ENCODE measurements around the gene MZT2A.
"Not testable (repeated sequence)": the region's sequence is repeated elsewhere in the genome, so short reads cannot be mapped to it uniquely, and the experiment has no call there.

Gene MZT2A

DNA sequence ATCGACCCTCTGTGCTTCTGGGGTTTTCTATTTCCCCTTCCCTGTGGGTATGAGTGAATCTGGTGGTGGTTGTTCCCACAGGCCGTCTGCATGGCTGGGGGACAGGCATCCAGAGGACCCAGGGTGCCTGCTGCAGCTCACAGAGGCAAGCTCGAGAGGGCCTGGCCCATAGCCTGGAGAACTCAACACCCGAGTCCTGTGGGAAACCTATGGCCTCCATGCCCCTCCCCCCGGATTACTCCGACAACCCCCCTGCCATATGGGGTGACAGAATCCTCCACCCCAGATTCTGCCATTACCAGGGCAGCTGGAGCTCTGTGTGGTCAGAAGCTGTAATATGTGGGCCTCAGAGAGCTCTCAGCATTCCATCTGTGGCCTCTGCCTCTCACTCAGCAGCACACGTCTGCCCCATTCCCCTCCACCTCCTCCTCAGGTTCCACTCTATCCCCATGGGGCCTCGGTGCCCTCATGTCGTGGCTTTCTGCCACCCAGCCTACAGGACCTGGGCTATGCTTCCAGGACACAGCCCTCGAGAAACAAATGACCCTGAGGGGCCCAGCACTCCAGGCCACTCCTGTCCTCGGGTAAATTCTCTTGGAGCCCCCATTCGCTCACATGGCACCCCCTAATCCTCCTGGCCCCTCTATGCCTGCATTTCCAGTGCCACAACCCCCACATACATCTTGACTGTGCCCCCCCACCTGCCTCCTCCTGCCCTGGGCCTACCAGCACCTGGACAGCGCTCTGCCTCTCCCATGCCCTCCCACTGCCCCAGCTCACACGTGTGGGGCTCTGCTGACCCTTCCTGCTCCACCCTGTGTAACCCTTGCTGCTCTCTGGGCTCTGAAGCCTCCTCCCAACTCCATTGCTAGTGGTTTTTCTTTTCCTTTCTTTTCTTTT is 3.6 kb downstream of the MZT2A start:
- TF ChIP-seq, protein P1, sequence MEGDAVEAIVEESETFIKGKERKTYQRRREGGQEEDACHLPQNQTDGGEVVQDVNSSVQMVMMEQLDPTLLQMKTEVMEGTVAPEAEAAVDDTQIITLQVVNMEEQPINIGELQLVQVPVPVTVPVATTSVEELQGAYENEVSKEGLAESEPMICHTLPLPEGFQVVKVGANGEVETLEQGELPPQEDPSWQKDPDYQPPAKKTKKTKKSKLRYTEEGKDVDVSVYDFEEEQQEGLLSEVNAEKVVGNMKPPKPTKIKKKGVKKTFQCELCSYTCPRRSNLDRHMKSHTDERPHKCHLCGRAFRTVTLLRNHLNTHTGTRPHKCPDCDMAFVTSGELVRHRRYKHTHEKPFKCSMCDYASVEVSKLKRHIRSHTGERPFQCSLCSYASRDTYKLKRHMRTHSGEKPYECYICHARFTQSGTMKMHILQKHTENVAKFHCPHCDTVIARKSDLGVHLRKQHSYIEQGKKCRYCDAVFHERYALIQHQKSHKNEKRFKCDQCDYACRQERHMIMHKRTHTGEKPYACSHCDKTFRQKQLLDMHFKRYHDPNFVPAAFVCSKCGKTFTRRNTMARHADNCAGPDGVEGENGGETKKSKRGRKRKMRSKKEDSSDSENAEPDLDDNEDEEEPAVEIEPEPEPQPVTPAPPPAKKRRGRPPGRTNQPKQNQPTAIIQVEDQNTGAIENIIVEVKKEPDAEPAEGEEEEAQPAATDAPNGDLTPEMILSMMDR (IDR thresholded peaks at IDR 0.05; ENCODE audit: low read depth, low read length), result no peak
- DNase-seq (ENCODE audit: low read depth, low spot score), result no peak
- no peak overlapping the region for H3K4me3 ChIP-seq (ENCODE audit: low read depth, low read length)
- in situ Hi-C loops (cut with HindIII; ENCODE audit: low sequenced_read_pairs), result no loop called here

GRCh38 chr2:131486201-131486902 is 5.8 kb downstream of the MZT2A start:
- H3K4me3 ChIP-seq (ENCODE audit: low read depth, low read length); in situ Hi-C loops (cut with HindIII; ENCODE audit: low sequenced_read_pairs); DNase-seq (ENCODE audit: low read depth, low spot score): not testable (repeated sequence)

DNA sequence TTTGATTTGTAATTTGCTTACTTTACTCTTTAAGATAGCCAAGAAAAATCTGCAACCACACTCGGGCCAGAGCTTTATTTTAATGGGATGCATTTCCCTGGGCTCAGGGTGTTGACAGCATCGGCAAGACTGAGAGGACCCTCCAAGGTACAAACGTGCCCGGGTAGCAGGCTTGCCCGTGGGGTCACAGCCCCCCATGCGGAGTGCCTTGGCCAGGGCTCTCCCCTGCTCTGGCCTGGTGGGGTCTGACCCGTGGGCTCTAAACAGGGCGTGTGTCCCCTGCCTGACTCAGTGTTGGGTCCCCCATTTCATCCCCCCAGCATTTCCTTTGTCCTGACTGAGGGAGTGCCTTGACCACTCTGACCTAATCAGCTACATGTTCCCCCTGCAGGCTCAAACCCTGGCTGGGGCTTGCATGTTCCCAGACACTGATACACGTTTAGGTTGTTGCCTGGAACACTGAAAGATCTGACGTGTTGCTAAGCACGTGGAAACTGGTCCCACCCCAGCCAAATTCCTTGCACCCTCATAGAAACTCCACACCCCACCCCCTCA is 7.2 kb downstream of the MZT2A start:
- DNase-seq (ENCODE audit: low read depth, low spot score); in situ Hi-C loops (cut with HindIII; ENCODE audit: low sequenced_read_pairs): not testable (repeated sequence)

GRCh38 chr2:131483981-131484820 is 8.0 kb downstream of the MZT2A start:
- in situ Hi-C loops (cut with HindIII; ENCODE audit: low sequenced_read_pairs); DNase-seq (ENCODE audit: low read depth, low spot score); H3K4me3 ChIP-seq (ENCODE audit: low read depth, low read length): not testable (repeated sequence)

More for the DNA sequence above, 7.2 kb downstream of the MZT2A start:
- not testable (repeated sequence) for H3K4me3 ChIP-seq (ENCODE audit: low read depth, low read length)

GRCh38 chr2:131482506-131483155 is 9.6 kb downstream of the MZT2A start:
- H3K4me3 ChIP-seq (ENCODE audit: low read depth, low read length); DNase-seq (ENCODE audit: low read depth, low spot score); in situ Hi-C loops (cut with HindIII; ENCODE audit: low sequenced_read_pairs): not testable (repeated sequence)

GRCh38 chr2:131480351-131480750 is 11.8 kb downstream of the MZT2A start:
- in situ Hi-C loops (cut with HindIII; ENCODE audit: low sequenced_read_pairs); H3K4me3 ChIP-seq (ENCODE audit: low read depth, low read length); DNase-seq (ENCODE audit: low read depth, low spot score): not testable (repeated sequence)

DNA sequence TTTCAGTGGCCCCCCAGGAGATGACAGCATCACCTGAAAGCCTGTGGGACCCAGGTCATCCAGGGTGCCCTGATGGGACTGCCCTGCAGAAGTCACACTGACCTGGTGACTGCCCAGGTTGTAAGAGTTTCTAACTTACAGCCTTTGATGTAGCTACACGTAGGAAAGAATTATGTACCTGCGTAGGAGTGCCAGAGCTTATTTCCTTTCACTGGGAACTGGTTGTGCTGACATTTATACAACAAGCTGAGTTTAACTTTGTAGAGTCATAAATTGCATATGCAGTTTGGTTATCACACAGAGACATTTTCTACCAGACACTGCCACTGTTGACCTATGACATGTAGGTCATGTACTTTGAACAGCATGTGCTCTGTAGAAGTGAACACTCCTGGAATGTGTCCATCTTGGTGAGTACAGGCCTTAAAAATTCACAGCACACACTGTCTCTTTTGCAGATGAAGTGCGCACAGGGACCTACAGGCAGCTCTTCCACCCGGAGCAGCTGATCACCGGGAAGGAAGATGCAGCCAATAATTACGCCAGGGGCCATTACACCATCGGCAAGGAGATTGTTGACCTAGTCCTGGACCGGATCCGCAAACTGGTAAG is 13.2 kb downstream of the MZT2A start:
- in situ Hi-C loops (cut with HindIII; ENCODE audit: low sequenced_read_pairs); H3K4me3 ChIP-seq (ENCODE audit: low read depth, low read length); DNase-seq (ENCODE audit: low read depth, low spot score): not testable (repeated sequence)

DNA sequence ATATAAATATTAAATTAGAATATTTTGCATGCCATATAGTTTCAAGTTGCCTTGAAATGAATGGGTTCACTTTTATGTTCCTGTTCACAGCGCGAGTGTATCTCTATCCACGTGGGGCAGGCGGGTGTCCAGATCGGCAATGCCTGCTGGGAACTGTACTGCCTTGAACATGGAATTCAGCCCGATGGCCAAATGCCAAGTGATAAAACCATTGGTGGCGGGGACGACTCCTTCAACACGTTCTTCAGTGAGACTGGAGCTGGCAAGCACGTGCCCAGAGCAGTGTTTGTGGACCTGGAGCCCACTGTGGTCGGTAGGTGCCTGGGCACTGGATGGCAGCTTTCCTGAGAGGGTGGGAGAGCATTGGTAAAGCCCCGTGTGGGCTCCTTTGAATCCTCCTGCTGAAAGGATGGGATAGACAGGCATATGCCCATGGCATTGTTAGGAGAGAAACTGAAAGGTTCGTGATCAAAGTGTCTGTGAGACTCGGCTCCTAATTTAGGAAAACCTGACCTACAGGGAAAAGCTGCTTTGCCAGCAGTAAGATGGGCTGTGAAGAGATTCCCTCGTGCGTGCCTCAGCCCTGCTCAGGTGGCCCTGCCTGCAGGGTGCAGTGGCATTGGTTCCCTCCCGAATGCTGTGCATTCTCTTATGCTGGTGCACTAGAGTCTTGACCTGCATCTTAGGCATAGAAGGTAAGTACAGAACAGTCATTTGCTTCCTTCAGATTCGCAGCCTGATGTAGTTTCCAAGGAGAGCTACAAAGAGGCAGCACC is 13.9 kb downstream of the MZT2A start:
- DNase-seq (ENCODE audit: low read depth, low spot score); H3K4me3 ChIP-seq (ENCODE audit: low read depth, low read length); in situ Hi-C loops (cut with HindIII; ENCODE audit: low sequenced_read_pairs): not testable (repeated sequence)

DNA sequence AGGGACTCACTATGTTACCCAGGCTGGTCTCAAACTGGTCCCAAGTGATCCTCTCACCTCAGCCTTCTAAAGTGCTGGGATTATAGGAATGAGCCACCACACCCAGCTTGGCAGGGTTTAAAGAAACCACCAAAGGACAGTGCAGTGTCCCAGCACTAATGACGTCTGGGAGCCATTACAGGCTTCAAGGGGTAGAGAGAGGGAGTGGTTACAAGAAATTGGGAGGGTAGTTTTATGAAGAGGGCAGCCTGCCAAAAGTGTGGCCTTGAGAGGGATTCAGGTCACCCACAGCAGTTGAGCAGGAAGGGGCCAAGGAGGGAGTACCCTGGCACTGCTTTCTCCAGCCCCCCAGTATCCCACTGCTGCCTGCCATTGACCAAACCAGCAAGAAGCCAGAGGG is 15.0 kb downstream of the MZT2A start:
- DNase-seq (ENCODE audit: low read depth, low spot score); in situ Hi-C loops (cut with HindIII; ENCODE audit: low sequenced_read_pairs); H3K4me3 ChIP-seq (ENCODE audit: low read depth, low read length): not testable (repeated sequence)

GRCh38 chr2:131476363-131476762 is 15.8 kb downstream of the MZT2A start:
- DNase-seq (ENCODE audit: low read depth, low spot score); in situ Hi-C loops (cut with HindIII; ENCODE audit: low sequenced_read_pairs): not testable (repeated sequence)

More at GRCh38 chr2:131476363-131476762, 15.8 kb downstream of the MZT2A start:
- H3K4me3 ChIP-seq (ENCODE audit: low read depth, low read length), result not testable (repeated sequence)

All from astrocyte of the spinal cord (primary cell).